H1 (cell line): Measurements from ENCODE around the gene DENND2D. TPM values are rescaled to one million over a fixed set of nuclear protein-coding genes. Genes with fewer than 3 reads are reported as not detected.

Experiments
- CTCF ChIA-PET: fragments of 300-600 bp; sonication (Branson Sonifier 250); formaldehyde crosslinking; loops from one replicate; lab custom pipeline; 2021; ENCODE audit not compliant: partially characterized antibody; lab: Charles Lee
- POLR2A ChIA-PET: fragments of 300-600 bp; sonication (Branson Sonifier 250); formaldehyde crosslinking; loops from one replicate; lab custom pipeline; 2021; ENCODE audit warnings: inconsistent platforms; ENCODE audit not compliant: partially characterized antibody; lab: Charles Lee
- DNase-seq, 2 experiments: peaks; one replicate each; pipeline versions ENCODE4 v3.0.0 to v3.0.0-alpha.2; 2010 to 2022; ENCODE audit warnings: low spot score in 2 of 2, low read depth in 1 of 2, mixed read lengths in 1 of 2
- FAIRE-seq: peaks from 2 replicates; lab custom pipeline; 2011; peaks lifted over from hg19 to GRCh38; lab: Jason Lieb, UNC
- H2AFZ ChIP-seq: 2 replicates; pipeline ENCODE4 v1.8.1; 2012; ENCODE audit warnings: low read length, inconsistent platforms
- H2AK5ac ChIP-seq: 2 replicates; pipeline ENCODE4 v1.6.1; 2013; ENCODE audit warnings: low read depth, low read length
- H2BK120ac ChIP-seq: replicated peaks from 2 replicates; pipeline ENCODE3; 2013; ENCODE audit warnings: low read depth, low read length, inconsistent platforms
- H2BK12ac ChIP-seq: 2 replicates; pipeline ENCODE4 v1.6.1; 2013; ENCODE audit warnings: low read depth, low read length
- H2BK15ac ChIP-seq: 2 replicates; pipeline ENCODE4 v1.6.1; 2013; ENCODE audit warnings: low read length
- H2BK20ac ChIP-seq: 2 replicates; pipeline ENCODE4 v1.6.1; 2013; ENCODE audit warnings: low read length
- H2BK5ac ChIP-seq: 2 replicates; pipeline ENCODE4 v1.6.1; 2013; ENCODE audit warnings: low read depth, low read length
- H3K14ac ChIP-seq: 2 replicates; pipeline ENCODE4 v1.6.1; 2013; ENCODE audit warnings: inconsistent platforms; ENCODE audit not compliant: insufficient read length
- H3K18ac ChIP-seq: 2 replicates; pipeline ENCODE4 v1.6.1; 2013; ENCODE audit warnings: low read length; ENCODE audit errors: extremely low read depth
- H3K23ac ChIP-seq: 2 replicates; pipeline ENCODE4 v1.6.1; 2013; ENCODE audit warnings: inconsistent platforms; ENCODE audit not compliant: insufficient read length
- H3K23me2 ChIP-seq: 2 replicates; pipeline ENCODE4 v1.6.1; 2013; ENCODE audit warnings: low read depth, low read length
- H3K27ac ChIP-seq: 2 replicates; pipeline ENCODE4 v1.6.1; 2011; ENCODE audit warnings: low read depth, low read length, inconsistent platforms
- H3K27me3 ChIP-seq, 4 experiments: replicated peaks in 1 of 4; 1 replicate in 1 of 4; 2 replicates in 3 of 4; pipeline versions ENCODE4 v1.6.1 to v1.8.1; 2011 to 2013; ENCODE audit warnings: low read length in 3 of 4, mild to moderate bottlenecking in 3 of 4, inconsistent platforms in 2 of 4, mixed read lengths in 2 of 4, moderate library complexity in 1 of 4; ENCODE audit not compliant: control insufficient read depth in 3 of 4, insufficient read depth in 3 of 4; ENCODE audit errors: extremely low read depth in 1 of 4
- H3K36me3 ChIP-seq, 4 experiments: 2 replicates each; pipeline versions ENCODE4 v1.6.1 to v1.8.1; 2011 to 2013; ENCODE audit warnings: mild to moderate bottlenecking in 4 of 4, low read length in 3 of 4, moderate library complexity in 2 of 4, control low read depth in 1 of 4, inconsistent platforms in 1 of 4; ENCODE audit not compliant: insufficient read depth in 4 of 4, control insufficient read depth in 2 of 4
- H3K4ac ChIP-seq: replicated peaks from 2 replicates; pipeline ENCODE3; 2013; ENCODE audit warnings: low read length, low read depth, mixed read lengths, inconsistent platforms; ENCODE audit not compliant: insufficient read length
- H3K4me1 ChIP-seq, 4 experiments: replicated peaks in 1 of 4; 1 replicate in 1 of 4; 2 replicates in 3 of 4; pipeline versions ENCODE4 v1.6.1 to v1.8.1; 2011 to 2013; ENCODE audit warnings: low read length in 3 of 4, inconsistent platforms in 2 of 4, mixed read lengths in 1 of 4; ENCODE audit not compliant: insufficient read depth in 4 of 4, control insufficient read depth in 3 of 4
- H3K4me2 ChIP-seq, 2 experiments: 2 replicates each; pipeline versions ENCODE4 v1.6.1 to v1.8.1; 2011 to 2013; ENCODE audit warnings: low read depth in 2 of 2, low read length in 2 of 2, control low read depth in 1 of 2, inconsistent platforms in 1 of 2, mild to moderate bottlenecking in 1 of 2; ENCODE audit not compliant: insufficient read depth in 1 of 2
- H3K4me3 ChIP-seq, 4 experiments: fragments of 200-600, 300-600 bp in 1 of 4; sonication (generic), shearing (Covaris generic), sonication (Bioruptor Twin) in 1 of 4; 2 replicates each; pipeline versions ENCODE4 v1.5.1 to v1.8.1; 2011 to 2016; ENCODE audit warnings: low read length in 4 of 4, low read depth in 3 of 4, control low read depth in 2 of 4, inconsistent platforms in 2 of 4, mild to moderate bottlenecking in 2 of 4, mixed read lengths in 1 of 4, moderate library complexity in 1 of 4; ENCODE audit not compliant: insufficient read depth in 2 of 4; ENCODE audit errors: extremely low read depth in 1 of 4
- H3K56ac ChIP-seq: replicated peaks from 2 replicates; pipeline ENCODE3; 2013; ENCODE audit warnings: low read depth, mild to moderate bottlenecking, mixed read lengths, low read length, inconsistent platforms; ENCODE audit not compliant: insufficient read length
- H3K79me1 ChIP-seq: 2 replicates; pipeline ENCODE4 v1.6.1; 2013; ENCODE audit warnings: low read depth, low read length, control low read depth
- H3K79me2 ChIP-seq, 2 experiments: 2 replicates each; pipeline versions ENCODE4 v1.6.1 to v1.8.1; 2012 to 2013; ENCODE audit warnings: low read length in 2 of 2, mild to moderate bottlenecking in 2 of 2, inconsistent platforms in 1 of 2; ENCODE audit not compliant: insufficient read depth in 2 of 2, control insufficient read depth in 1 of 2
- H3K9ac ChIP-seq, 4 experiments: replicated peaks in 1 of 4; 1 replicate in 1 of 4; 2 replicates in 3 of 4; pipeline versions ENCODE4 v1.6.1 to v1.8.1; 2011 to 2013; ENCODE audit warnings: low read depth in 3 of 4, low read length in 3 of 4, control low read depth in 2 of 4, mild to moderate bottlenecking in 2 of 4, moderate library complexity in 2 of 4, inconsistent platforms in 1 of 4; ENCODE audit errors: extremely low read depth in 1 of 4
- H3K9me3 ChIP-seq, 2 experiments: 2 replicates each; pipeline versions ENCODE4 v1.6.1 to v1.8.1; 2012 to 2013; ENCODE audit warnings: mild to moderate bottlenecking in 2 of 2, moderate library complexity in 2 of 2, control low read depth in 1 of 2, inconsistent platforms in 1 of 2, low read depth in 1 of 2, low read length in 1 of 2, mixed read lengths in 1 of 2; ENCODE audit not compliant: insufficient read depth in 2 of 2
- H4K20me1 ChIP-seq, 2 experiments: replicated peaks in 1 of 2; 2 replicates each; pipeline versions ENCODE3 to v1.8.1; 2011 to 2013; ENCODE audit warnings: inconsistent platforms in 2 of 2, low read length in 2 of 2, mild to moderate bottlenecking in 1 of 2; ENCODE audit not compliant: insufficient read depth in 2 of 2, control insufficient read depth in 1 of 2
- H4K5ac ChIP-seq: 2 replicates; pipeline ENCODE4 v1.6.1; 2013; ENCODE audit warnings: low read length, low read depth, mixed read lengths, inconsistent platforms; ENCODE audit not compliant: insufficient read length
- H4K8ac ChIP-seq: 2 replicates; pipeline ENCODE4 v1.8.0; 2013; ENCODE audit warnings: mild to moderate bottlenecking, moderate library complexity, low read length, inconsistent platforms; ENCODE audit not compliant: insufficient read depth; ENCODE audit errors: extremely low read depth
- H4K91ac ChIP-seq: replicated peaks from 2 replicates; pipeline ENCODE3; 2013; ENCODE audit warnings: low read length, mixed read lengths, inconsistent platforms; ENCODE audit not compliant: insufficient read length
- CHD2 ChIP-seq: IDR thresholded peaks from 2 replicates; pipeline ENCODE4 v1.6.1; 2012; ENCODE audit warnings: low read length, improper control_type of control experiment
- GABPA ChIP-seq: IDR thresholded peaks from 2 replicates; pipeline ENCODE4 v1.6.1; 2011; ENCODE audit warnings: mild to moderate bottlenecking, low read length, moderate library complexity, borderline replicate concordance; ENCODE audit not compliant: insufficient read depth
- JUND ChIP-seq: IDR thresholded peaks from 2 replicates; pipeline ENCODE4 v1.6.1; 2011; ENCODE audit warnings: mild to moderate bottlenecking, improper control_type of control experiment, low read length
- KDM1A ChIP-seq: fragments of 200-600, 300-600 bp; sonication (generic); IDR thresholded peaks from 2 replicates; pipeline ENCODE4 v1.7.1; 2016; ENCODE audit warnings: mild to moderate bottlenecking, low read length, borderline replicate concordance
- RAD21 ChIP-seq, 2 experiments: IDR thresholded peaks in 1 of 2; conservative IDR thresholded peaks in 1 of 2; 2 replicates each; pipeline ENCODE4 v1.6.1; 2011; ENCODE audit warnings: low read depth in 2 of 2, low read length in 2 of 2, improper control_type of control experiment in 1 of 2, inconsistent platforms in 1 of 2, mild to moderate bottlenecking in 1 of 2, moderate library complexity in 1 of 2
- YY1 ChIP-seq: IDR thresholded peaks from 2 replicates; pipeline ENCODE4 v1.6.1; 2011; ENCODE audit warnings: low read depth, mild to moderate bottlenecking, low read length
- WGBS, 2 experiments: shearing (Covaris generic) in 1 of 2; methylation state at CpG; one replicate each; pipeline versions ENCODE4 v1.1.6 to v1.1.7; 2013 to 2015; ENCODE audit warnings: low lambda C conversion rate in 2 of 2, mixed read lengths in 2 of 2, inconsistent platforms in 1 of 2, low coverage in 1 of 2, missing lambda C conversion rate in 1 of 2; ENCODE audit not compliant: insufficient replicate concordance in 2 of 2, insufficient coverage in 1 of 2, insufficient read length in 1 of 2; ENCODE audit errors: extremely low coverage in 1 of 2, missing lambda C conversion rate in 1 of 2; 5-methylcytosine and 5-hydroxymethylcytosine counted together
- polyA plus RNA-seq, 7 experiments: library from polyadenylated mRNA; depleted of rRNA in 3 of 7; stranded (reverse) in 5 of 7; unstranded in 2 of 7; fragments of >200 nt in 5 of 7; fragments of 200-250 nt in 2 of 7; gene quantifications; 1 replicate in 5 of 7; 2 replicates in 1 of 7; 4 replicates in 1 of 7; pipeline versions ENCODE4 v1.2.1 to v1.2.3, GENCODE V29; 2011 to 2013; ENCODE audit warnings: missing spikeins in 2 of 7, mixed read lengths in 2 of 7
- total RNA-seq: library from RNA; stranded (reverse); fragmentation: NEBNext Ultra II Directional; extraction: Animal tissue kit (Norgen Biotek cat#: 25700); gene quantifications from 2 replicates; pipeline ENCODE4 v1.2.1, GENCODE V29; 2021
- TF ChIP-seq, protein P1 (sequence below), 3 experiments: IDR thresholded peaks; 1 replicate in 2 of 3; 2 replicates in 1 of 3; pipeline versions ENCODE4 v1.5.1 to v1.6.1; 2011; ENCODE audit warnings: low read length in 3 of 3, mild to moderate bottlenecking in 3 of 3, inconsistent platforms in 2 of 3, low read depth in 1 of 3, moderate library complexity in 1 of 3; ENCODE audit not compliant: insufficient read depth in 1 of 3; ENCODE audit errors: control extremely low read depth in 1 of 3

The DENND2D gene
- total and polyA plus RNA-seq, 2 of the 8 experiments (the other 6 are each of a cell fraction or from before 2014, with no cell fraction given), result 0.58 to 1.6 TPM

GRCh38 chr1:111222308-111223125 lies 22.1 kb upstream of the DENND2D start:
- Histone ChIP-seq H2BK12ac (no peak overlapping the region), H2BK20ac (no peak overlapping the region), H2BK5ac (peak overlapping the region; percentile 53; the same call in 1 of the 2 replicates), H2AFZ (peak overlapping the region; percentile 60; the same call in 1 of the 2 replicates), H3K23ac (no peak overlapping the region), H2AK5ac (no peak overlapping the region; the same call in 1 of the 2 replicates), H4K91ac (no peak overlapping the region), H3K27ac (no peak overlapping the region), H3K4me3 (no peak overlapping the region), H4K20me1 (no peaks in the 10 kb centered on the region), H3K14ac (no peak overlapping the region), H3K79me1 (no peaks in the 10 kb centered on the region), H3K9me3 (no peaks in the 10 kb centered on the region)
- DNase-seq (peak; percentile 46 to 94), FAIRE-seq (no peak)
- no peak for TF ChIP-seq GABPA
- peak; percentile 33; the same call in 1 of the 2 replicates for TF ChIP-seq JUND
- TF ChIP-seq, protein P1, sequence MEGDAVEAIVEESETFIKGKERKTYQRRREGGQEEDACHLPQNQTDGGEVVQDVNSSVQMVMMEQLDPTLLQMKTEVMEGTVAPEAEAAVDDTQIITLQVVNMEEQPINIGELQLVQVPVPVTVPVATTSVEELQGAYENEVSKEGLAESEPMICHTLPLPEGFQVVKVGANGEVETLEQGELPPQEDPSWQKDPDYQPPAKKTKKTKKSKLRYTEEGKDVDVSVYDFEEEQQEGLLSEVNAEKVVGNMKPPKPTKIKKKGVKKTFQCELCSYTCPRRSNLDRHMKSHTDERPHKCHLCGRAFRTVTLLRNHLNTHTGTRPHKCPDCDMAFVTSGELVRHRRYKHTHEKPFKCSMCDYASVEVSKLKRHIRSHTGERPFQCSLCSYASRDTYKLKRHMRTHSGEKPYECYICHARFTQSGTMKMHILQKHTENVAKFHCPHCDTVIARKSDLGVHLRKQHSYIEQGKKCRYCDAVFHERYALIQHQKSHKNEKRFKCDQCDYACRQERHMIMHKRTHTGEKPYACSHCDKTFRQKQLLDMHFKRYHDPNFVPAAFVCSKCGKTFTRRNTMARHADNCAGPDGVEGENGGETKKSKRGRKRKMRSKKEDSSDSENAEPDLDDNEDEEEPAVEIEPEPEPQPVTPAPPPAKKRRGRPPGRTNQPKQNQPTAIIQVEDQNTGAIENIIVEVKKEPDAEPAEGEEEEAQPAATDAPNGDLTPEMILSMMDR (IDR thresholded peaks at IDR 0.05; ENCODE audit: control extremely low read depth in 1 of 3, insufficient read depth in 1 of 3, low read depth in 1 of 3, low read length in 3 of 3), result peak; percentile 95 to 98 (median 96)
- 0 out of 2 replicates have a peak, but pooled peaks have one; percentile 38 for TF ChIP-seq YY1
- TF ChIP-seq CHD2, result 0 out of 2 replicates have a peak, but pooled peaks have one; percentile 13
- no peak for TF ChIP-seq KDM1A
- peak; percentile 99 to 100 for TF ChIP-seq RAD21 (IDR thresholded peaks at IDR 0.05 in 1 of 2, conservative IDR thresholded peaks at IDR 0.05 in 1 of 2; ENCODE audit: low read depth in 2 of 2, low read length in 2 of 2)
- TF ChIP-seq, all 59 proteins: peak for 5
- no peak overlapping the region for H3K9ac ChIP-seq
- H2BK15ac ChIP-seq, result 0 out of 2 replicates have a peak overlapping the region, but pooled peaks have one; percentile 33
- H3K4ac ChIP-seq, result no peak overlapping the region
- no peak overlapping the region for H4K5ac ChIP-seq
- ChIA-PET POLR2A (interaction anchor here (0.8 to 1.4 kb wide), 3 partner anchors 111 to 125 kb away, joined by 3 to 5 read pairs (median 4); no protein-coding TSS in a partner anchor), CTCF (interaction anchor here (0.5 to 1.8 kb wide), 35 partner anchors 10 to 1566 kb away, joined by 3 to 58 read pairs (median 5); no protein-coding TSS in a partner anchor)
- H3K56ac ChIP-seq, result no peak overlapping the region
- H3K36me3 ChIP-seq, result no peaks in the 10 kb centered on the region
- no peak overlapping the region for H2BK120ac ChIP-seq
- 43% methylated on average over 10 of the region's 10 CpGs; no CpG with 5 or more reads in 1 of the 2 experiments for WGBS, 2 experiments
- no peak overlapping the region for H3K4me2 ChIP-seq
- H3K79me2 ChIP-seq, result no peaks in the 10 kb centered on the region
- no peaks in the 10 kb centered on the region for H3K23me2 ChIP-seq
- no peaks in the 10 kb centered on the region for H3K27me3 ChIP-seq
- no peak overlapping the region for H3K18ac ChIP-seq
- H3K4me1 ChIP-seq, result peaks cover 0 to 8% (median under 1%) of the 10 kb centered on the region in 4 experiments; a peak in 2 of 7 replicates
- no peak overlapping the region for H4K8ac ChIP-seq
